ENCODE data around the gene PKD2L2. TPM values are rescaled to one million over a fixed set of nuclear protein-coding genes. Genes with fewer than 3 reads are reported as not detected.
"Not testable (repeated sequence)": the region's sequence is repeated elsewhere in the genome, so short reads cannot be mapped to it uniquely, and the experiment has no call there.

PKD2L2 gene
- total RNA-seq, 1 donor from 2014 or later, result not detected

GRCh38 chr5:137888466-137888862, 793 bp upstream of the PKD2L2 start:
- no peak for DNase-seq (ENCODE audit: low spot score)

- no peak for DNase-seq (ENCODE audit: low spot score)
These were observed 1.6 kb downstream of the PKD2L2 start for GRCh38 chr5:137890845-137891244.

GRCh38 chr5:137891849-137892248, 2.6 kb downstream of the PKD2L2 start:
- DNase-seq (ENCODE audit: low spot score), result no peak

GRCh38 chr5:137894586-137894985, 5.3 kb downstream of the PKD2L2 start:
- DNase-seq (ENCODE audit: low spot score), result no peak

GRCh38 chr5:137896560-137896959, 7.3 kb downstream of the PKD2L2 start:
- no peak for DNase-seq (ENCODE audit: low spot score)

- DNase-seq (ENCODE audit: low spot score), result no peak
These were observed 10.2 kb downstream of the PKD2L2 start for GRCh38 chr5:137899493-137899892.

GRCh38 chr5:137901011-137901817, 12.0 kb downstream of the PKD2L2 start:
- DNase-seq (ENCODE audit: low spot score), result no peak

GRCh38 chr5:137902408-137903133, 13.3 kb downstream of the PKD2L2 start:
- DNase-seq (ENCODE audit: low spot score), result no peak

GRCh38 chr5:137914758-137915157, 25.5 kb downstream of the PKD2L2 start:
- no peak for DNase-seq (ENCODE audit: low spot score)

- no peak for DNase-seq (ENCODE audit: low spot score)
These were observed 27.7 kb downstream of the PKD2L2 start for GRCh38 chr5:137916923-137917322.

GRCh38 chr5:137921931-137922330, 32.7 kb downstream of the PKD2L2 start:
- DNase-seq (ENCODE audit: low spot score), result no peak

GRCh38 chr5:137923856-137924255, 34.6 kb downstream of the PKD2L2 start:
- no peak for DNase-seq (ENCODE audit: low spot score)

GRCh38 chr5:137932800-137933199, 43.5 kb downstream of the PKD2L2 start:
- DNase-seq (ENCODE audit: low spot score), result no peak

GRCh38 chr5:137933491-137933911, 44.2 kb downstream of the PKD2L2 start:
- no peak for DNase-seq (ENCODE audit: low spot score)

GRCh38 chr5:137935190-137935589, 45.9 kb downstream of the PKD2L2 start:
- no peak for DNase-seq (ENCODE audit: low spot score)

GRCh38 chr5:137935694-137936093, 46.4 kb downstream of the PKD2L2 start:
- no peak for DNase-seq (ENCODE audit: low spot score)

- DNase-seq (ENCODE audit: low spot score), result no peak
These were observed 48.9 kb downstream of the PKD2L2 start for GRCh38 chr5:137937994-137938750.

- DNase-seq (ENCODE audit: low spot score), result no peak
These were observed 49.5 kb downstream of the PKD2L2 start for GRCh38 chr5:137938751-137939143.

- no peak for DNase-seq (ENCODE audit: low spot score)
These were observed 50.1 kb downstream of the PKD2L2 start for GRCh38 chr5:137939331-137939730.

- not testable (repeated sequence) for DNase-seq (ENCODE audit: low spot score)
These were observed 55.0 kb downstream of the PKD2L2 start for GRCh38 chr5:137944280-137944679.

GRCh38 chr5:137945825-137946224, 56.6 kb downstream of the PKD2L2 start:
- no peak for DNase-seq (ENCODE audit: low spot score)

GRCh38 chr5:137954131-137954879, 65.0 kb downstream of the PKD2L2 start:
- no peak for DNase-seq (ENCODE audit: low spot score)

Data from ureter (tissue), 1 donor.